Skeletal muscle satellite cell (primary cell): ENCODE results near the gene TUBGCP3.

Source experiments
- H3K27me3 ChIP-seq: 2 replicates; pipeline ENCODE4 v1.7.0; 2013; ENCODE audit warnings: low read length; ENCODE audit not compliant: control insufficient read depth, insufficient read depth
- H3K36me3 ChIP-seq: 2 replicates; pipeline ENCODE4 v1.7.0; 2013; ENCODE audit warnings: mild to moderate bottlenecking, control low read depth, low read length; ENCODE audit not compliant: insufficient read depth
- H3K4me1 ChIP-seq: 2 replicates; pipeline ENCODE4 v1.7.0; 2013; ENCODE audit warnings: low read length; ENCODE audit not compliant: control insufficient read depth, insufficient read depth
- H3K4me2 ChIP-seq: 2 replicates; pipeline ENCODE4 v1.7.0; 2013; ENCODE audit warnings: mild to moderate bottlenecking, low read length
- H3K4me3 ChIP-seq: 2 replicates; pipeline ENCODE4 v1.7.0; 2013; ENCODE audit warnings: low read length
- H3K9ac ChIP-seq: 2 replicates; pipeline ENCODE4 v1.7.0; 2013; ENCODE audit warnings: mild to moderate bottlenecking, low read depth, low read length, moderate library complexity
- H3K9me3 ChIP-seq: replicated peaks from 2 replicates; pipeline ENCODE4 v1.7.0; 2013; ENCODE audit warnings: mild to moderate bottlenecking, control low read depth, low read length

Gene TUBGCP3

DNA sequence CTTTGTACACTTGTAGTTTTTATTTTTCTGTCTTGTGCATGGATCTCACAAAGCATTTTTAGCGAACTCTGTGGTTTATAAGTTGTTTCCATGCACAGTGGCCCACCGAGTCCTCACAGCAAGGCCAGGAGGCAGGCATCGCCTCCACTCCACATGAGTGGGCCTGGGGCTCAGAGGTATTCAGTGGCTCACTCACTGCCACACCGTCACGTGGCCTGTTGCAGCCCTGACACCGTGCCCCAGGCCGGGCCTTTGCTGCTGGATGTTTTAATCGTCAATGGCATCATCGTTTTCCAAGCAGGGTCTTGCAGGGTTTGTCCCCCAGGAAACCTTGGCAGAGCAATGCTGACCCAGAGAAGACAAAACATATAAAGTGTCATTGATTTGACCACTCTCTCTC is 152.0 kb downstream of the TUBGCP3 start:
- Histone ChIP-seq H3K4me3 (no peak overlapping the region), H3K36me3 (no peaks in the 10 kb centered on the region), H3K9me3 (no peaks in the 10 kb centered on the region), H3K4me1 (no peaks in the 10 kb centered on the region), H3K4me2 (no peak overlapping the region), H3K27me3 (no peaks in the 10 kb centered on the region), H3K9ac (no peak overlapping the region)
